Stimulated activated CD8-positive, alpha-beta memory T cell treated with anti-CD3 and anti-CD28 coated beads, Interleukin-15, amount 100 ng/mL, for 4 hours (primary cell): ENCODE data around the gene ICE2.

ENCODE experiments used
- DNase-seq, 2 donors: peaks; one replicate each; pipeline ENCODE4 v3.0.0-alpha.2; 2020; ENCODE audit warnings: low read depth in 2 of 2

Gene ICE2

DNA sequence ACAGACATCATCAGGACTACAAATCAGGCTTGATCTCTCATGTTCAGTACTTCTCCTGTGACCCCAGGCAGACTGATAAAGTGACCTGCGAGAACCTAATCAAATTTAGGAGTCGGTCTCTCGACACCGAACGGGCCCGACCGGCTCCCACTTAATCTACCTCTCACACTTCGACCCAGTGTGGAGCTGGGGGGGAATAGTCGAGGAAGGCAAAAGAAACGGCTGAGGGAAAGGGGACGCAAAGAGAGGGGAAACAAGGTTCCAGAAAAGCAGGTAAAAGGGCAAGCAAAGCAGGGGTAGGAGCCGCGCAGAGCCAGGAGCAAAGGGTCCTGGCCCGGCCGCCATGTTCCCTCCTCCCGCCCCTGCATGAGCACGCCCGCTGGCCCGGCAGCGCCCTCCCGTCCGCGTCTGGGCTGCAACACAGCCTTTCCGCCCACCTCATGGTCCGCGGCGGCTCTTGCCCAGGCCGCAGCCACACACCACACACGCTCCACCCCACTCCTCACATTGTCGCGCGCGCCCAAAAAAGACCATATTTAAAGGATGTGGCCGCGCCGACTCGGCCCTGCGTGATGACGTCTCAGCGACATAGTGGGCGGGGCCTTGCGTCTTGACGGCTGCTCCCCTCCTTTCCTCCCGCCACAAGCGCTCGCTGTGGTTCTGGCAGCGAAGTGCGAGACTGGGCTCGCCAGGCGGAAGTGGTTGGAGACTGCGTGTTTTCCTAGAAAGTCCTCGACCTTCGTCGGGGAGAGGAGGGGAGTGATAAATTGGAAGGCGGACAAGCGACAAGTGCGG, at the start of gene ICE2:
ICE2 (minus strand) TSS at position 577 of the 795 bp plus-strand sequence. CDS start 1,165 bp downstream, outside the sequence.
- DNase-seq: peak; percentile 93 to 94

DNA sequence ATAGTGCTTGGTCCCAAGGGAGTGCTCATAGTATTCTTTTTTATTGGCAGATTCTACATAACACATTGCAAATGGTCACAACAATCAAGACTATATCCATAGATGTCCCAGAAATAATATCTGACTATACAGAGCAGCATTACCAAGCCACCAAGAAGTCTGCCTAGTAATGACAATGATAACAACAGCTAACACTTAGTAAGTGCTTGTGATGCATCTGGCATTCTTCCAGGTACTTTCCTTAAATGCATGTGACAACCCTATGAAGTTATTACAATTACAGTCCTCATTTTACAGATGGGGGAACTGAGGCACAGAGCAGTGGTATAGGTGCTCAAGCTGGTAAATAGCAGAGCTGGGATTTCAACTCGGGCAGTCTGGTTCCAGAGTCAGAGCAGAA, 49.6 kb upstream of the ICE2 start:
- no peak for DNase-seq

DNA sequence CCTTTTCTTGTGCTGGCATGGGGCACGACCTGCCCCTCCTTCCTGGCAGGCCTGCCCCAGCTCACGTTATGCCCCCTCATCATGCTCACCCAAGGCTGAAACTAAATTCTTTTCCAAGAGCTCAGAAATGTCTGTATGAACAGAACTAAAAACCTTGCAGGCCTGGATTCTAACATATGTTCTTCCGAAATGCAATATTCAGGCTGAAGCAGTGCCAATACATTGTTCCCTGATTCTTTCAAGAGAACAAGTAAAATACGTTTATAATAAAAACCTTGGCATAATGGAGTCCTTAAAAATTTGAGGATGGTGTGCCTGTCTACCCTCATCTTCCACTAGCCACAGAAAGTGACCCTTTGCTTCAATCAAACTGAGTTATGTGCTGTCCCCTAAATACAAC, 48.5 kb upstream of the ICE2 start:
- no peak for DNase-seq

- no peak for DNase-seq
Observed at GRCh38 chr15:60526127-60526616, 47.2 kb upstream of the ICE2 start.

- no peak for DNase-seq
Observed at GRCh38 chr15:60525341-60526039, 46.5 kb upstream of the ICE2 start.

GRCh38 chr15:60523056-60523455, 44.1 kb upstream of the ICE2 start:
- no peak for DNase-seq

GRCh38 chr15:60520825-60521368, 42.0 kb upstream of the ICE2 start:
- DNase-seq: peak; percentile 29 to 67

GRCh38 chr15:60520013-60520824, 41.3 kb upstream of the ICE2 start:
- DNase-seq: no peak

DNA sequence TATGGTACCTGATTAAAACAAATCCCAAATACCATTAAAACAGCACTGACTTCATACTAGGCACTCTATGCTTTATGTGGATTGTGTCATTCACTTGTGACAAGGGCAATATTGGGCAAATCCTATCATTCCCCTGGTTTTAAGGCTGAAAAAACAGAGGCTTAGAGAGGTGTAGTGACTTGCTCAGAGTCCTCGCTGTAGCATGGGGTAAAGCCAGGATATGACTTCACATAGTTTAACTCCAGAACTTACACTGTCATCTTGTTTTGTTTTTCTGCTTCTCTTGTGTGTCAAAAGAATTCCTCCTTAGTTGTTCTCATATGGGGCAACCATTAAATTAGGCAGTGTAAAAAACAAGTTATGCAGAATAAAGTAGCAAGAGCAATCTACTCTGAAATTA, 40.3 kb upstream of the ICE2 start:
- no peak for DNase-seq

- DNase-seq: no peak
Observed at GRCh38 chr15:60518511-60518910, 39.6 kb upstream of the ICE2 start.

- DNase-seq: no peak
Observed at GRCh38 chr15:60514261-60514881, 35.4 kb upstream of the ICE2 start.

GRCh38 chr15:60513676-60514075, 34.7 kb upstream of the ICE2 start:
- DNase-seq: no peak

GRCh38 chr15:60512937-60513336, 34.0 kb upstream of the ICE2 start:
- DNase-seq: no peak

DNA sequence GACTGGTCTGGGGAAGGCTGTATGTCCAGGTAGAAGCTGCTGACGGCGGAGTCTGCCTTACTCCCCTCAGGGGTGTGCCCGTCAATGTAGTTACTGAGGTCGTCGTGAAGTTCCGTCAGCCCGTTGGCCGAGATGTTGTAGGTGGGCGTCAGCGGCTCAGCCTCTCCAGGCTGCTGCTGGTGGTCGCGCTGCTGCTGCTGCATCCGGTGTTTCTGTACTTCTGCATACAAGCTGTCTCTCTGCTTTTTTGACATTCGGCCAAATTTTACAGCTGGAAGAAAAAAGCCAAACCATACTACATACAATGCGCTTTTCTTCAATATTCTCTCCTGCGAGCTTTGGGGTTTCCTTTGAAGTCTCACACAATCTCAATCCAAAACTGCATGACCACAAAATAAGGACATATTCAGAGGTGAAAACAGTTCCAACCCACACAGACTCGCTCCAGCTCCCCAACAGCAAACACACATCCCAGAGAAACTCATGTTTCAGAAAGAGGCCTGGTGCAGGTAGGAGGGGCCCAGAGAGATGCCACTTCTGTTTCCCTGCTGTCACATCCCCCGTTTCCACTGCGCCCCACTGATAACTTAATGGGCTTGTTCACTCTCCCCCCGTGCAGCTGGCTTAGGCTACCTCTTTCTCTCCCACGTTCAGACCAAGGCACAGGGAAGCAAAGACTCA, 32.5 kb upstream of the ICE2 start:
- no peak for DNase-seq

- DNase-seq: no peak
Observed at GRCh38 chr15:60510006-60510405, 31.1 kb upstream of the ICE2 start.

- DNase-seq: no peak
Observed at GRCh38 chr15:60509470-60509869, 30.5 kb upstream of the ICE2 start.

DNA sequence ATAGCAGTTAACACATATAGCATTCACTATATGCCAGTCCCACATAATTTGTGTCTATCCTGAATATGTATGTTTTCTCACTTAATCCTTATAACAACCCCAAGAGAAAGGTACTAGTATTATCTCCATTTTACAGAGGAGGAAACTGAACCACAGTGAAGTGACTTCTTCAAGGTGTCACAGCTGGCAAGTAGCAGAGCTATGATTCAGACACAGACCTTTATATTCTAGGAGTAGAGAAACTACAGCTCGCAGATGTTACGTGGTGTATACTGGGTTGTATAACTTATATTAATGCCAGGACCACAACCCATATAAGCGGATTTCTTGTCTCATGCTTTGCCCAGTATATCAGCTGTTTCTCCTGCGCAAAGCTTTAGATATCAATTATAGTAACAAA, 29.5 kb upstream of the ICE2 start:
- no peak for DNase-seq

DNA sequence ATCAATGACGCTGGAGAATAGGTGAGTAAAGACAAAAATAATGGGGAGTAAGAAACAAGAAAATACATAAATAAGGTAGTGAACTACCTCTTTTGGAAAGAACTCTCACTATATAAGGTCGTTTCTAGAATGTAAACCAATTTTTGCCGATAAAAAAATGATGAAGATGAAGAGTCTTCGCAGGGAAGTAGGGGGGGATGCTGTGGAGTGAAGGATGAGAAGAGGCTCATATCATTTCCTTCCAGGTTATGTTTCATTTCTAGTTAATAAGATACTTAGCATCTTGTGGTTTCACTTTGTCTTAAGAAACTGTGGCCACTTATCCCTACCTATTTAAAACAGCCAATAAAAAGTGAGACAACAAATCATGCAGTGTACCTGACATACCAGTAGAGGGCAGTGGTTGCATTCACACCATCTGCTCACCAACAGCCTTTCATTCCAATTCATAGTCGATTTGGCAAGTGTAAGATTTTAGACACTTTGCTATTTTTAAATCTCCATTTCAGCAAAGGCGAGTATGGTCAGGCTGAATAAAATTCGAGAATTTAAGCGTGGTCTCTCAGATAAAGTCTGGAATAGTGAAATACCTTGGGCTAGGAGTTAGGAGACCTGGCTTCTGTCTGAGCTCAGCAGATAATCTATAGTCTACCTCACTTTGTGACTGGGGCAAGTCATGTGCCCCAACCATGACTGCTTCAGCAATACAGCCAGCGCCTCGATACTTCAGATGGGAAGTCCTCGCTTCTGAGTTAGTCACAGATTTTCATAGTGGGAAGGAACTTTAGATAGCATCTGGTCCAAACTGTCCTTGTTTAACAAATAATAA, 28.9 kb upstream of the ICE2 start:
- DNase-seq: peak in 1 of 2 donors; percentile 39

DNA sequence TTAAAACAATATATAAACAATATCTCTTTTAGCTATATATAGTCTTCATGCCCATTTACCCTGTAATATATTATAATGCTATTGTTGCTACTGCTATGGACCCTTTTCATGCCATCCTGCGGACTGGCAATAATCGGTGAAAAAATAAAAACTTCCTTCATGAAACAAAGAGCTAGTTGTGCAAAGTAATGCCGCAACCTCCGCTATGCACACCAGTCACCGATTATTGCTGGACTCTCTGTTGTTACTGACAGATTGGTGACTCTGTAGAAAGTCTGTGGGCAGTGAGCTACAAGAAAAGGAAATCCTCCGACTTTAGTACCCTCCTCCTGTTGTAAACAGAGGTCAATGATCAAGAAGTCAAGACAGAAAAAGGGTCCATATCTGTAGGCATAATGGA, 17.9 kb upstream of the ICE2 start:
- no peak for DNase-seq

DNA sequence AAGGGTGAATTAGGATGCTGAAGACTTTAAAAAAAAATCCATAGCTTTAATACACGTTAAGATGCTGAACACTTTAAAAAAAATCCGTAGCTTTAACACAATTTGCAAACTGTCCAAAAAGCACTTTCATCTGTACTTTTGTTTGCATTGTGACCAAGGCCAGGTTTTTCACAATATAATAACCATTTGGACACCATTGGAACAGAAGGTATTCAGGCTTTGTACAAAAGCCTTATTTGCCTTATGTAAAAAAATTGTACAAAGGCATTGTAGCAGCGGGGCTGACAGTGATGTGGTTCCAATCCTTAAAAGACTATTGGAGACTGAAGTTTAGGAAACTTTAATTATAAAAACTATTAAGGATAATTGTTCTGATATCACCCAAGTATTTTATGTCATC, 15.2 kb upstream of the ICE2 start:
- DNase-seq: no peak
